ENCODE results near the gene JMJD8.

JMJD8 gene

DNA sequence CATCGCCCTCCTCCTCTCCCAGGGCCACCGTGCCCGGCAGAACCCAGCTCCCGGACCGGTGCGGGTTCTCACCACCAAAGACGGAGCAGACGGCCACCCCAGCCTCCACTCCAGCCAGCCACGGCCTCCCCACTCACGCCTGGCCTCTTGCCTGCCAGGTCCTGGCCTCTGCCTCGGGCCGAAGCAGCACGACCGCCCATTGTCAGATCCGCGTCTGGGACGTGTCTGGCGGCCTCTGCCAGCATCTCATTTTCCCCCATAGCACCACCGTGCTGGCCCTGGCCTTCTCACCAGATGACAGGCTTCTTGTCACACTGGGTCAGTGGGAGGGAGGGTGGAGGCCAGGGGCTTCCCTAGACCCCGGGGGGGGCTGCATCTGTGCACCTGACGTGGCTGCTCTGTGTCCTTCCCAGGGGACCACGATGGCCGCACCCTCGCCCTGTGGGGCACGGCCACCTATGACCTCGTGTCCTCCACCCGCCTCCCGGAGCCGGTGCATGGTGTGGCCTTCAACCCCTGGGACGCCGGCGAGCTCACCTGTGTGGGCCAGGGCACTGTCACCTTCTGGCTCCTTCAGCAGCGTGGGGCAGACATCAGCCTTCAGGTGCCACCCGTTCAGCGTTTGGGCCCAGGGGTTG is 22.8 kb downstream of the JMJD8 start:
- DNase-seq, result peak; percentile 50

DNA sequence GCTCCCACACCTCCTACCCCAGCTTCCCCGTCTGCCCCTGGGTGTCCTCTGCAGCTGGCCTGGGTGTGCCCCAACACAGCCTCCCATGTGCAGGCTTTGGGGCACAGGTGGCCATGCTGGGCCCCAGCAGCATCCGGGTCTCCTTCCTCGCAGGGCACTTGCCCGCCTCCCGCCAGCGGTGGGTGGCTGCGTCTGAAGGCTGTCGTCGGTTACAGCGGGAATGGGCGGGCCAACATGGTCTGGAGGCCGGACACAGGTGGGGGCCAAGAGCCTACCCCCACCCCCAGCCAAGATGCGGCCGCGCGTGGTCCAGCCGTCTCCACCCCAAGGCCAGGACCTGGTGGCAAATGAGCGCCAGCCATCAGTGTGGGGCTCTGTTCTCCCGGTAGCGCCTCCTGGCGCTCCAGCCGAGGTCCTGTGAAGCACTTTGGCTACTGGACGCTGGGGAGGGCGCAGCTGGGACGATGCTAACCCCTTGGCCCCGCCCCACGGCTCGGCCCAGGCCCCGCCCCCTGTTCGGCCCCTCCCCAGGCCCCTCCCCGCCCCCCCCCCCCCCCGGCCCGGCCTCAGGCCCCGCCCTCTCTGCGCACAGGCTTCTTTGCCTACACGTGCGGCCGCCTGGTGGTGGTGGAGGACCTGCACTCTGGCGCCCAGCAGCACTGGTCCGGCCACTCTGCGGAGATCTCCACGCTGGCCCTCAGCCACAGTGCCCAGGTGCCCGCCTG is 23.5 kb downstream of the JMJD8 start:
- DNase-seq, result peak; percentile 61

- no peak for DNase-seq
Observed at GRCh38 chr16:660132-660458, 24.0 kb downstream of the JMJD8 start.

DNA sequence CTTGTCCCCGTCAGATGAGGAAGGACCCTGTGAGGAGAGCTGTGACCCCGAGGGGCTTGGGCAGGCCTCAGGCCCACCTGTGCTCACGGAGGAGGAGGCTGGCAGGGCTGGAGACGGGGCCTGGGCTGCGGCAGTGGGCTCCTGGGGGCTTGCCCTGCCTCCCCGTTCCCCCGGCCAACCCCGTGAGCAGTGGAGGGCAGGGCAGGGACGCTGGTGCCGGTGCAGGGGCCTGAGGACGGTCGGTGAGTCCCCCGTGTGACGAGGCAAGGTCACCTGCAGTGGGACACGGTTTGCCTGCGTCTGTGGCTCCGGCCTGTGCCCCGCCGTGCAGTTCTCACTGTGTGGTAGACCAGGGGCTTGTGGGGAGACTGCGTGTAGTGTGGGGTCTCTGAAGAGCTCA is 24.5 kb downstream of the JMJD8 start:
- DNase-seq, result no peak

DNA sequence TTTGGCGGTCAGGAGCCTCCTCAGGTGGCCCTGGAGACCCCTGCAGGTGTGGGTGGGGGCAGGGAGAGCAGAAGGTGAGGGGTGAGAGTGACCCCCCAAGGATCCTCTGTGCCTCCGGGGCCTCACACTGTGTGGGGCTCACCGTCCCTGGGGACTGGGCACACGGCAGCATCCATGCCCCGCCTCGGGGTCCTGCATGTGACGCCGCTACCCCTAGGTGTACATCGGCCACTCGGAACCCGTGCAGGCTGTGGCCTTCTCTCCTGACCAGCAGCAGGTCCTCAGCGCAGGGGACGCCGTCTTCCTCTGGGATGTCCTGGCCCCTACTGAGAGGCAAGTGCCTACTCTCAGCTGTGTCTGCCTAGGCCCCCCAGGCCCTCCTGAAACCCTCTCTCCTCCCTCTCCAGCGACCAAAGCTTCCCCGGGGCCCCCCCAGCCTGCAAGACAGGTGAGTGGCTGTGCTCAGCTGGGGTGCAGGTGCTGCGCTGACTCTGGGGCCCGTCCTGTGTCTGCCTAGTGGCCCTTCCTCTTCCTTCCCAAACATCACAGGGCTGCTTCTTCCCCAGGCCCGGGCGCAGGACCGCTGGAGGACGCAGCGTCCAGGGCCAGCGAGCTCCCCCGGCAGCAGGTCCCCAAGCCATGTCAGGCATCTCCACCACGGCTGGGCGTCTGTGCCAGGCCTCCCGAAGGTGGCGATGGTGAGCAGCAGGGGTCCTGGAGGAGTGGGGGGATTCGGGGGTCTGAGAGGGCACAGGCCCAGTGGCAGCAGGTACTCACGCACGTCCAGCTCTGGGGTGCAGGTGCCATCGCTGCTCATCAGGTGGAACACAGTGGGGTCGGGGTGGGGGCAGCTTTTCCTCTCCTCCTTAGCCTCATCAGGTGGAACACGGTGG is 25.2 kb downstream of the JMJD8 start:
- no peak for DNase-seq

- no peak for DNase-seq
Observed at GRCh38 chr16:657487-657886, 26.6 kb downstream of the JMJD8 start.

- no peak for DNase-seq
Observed at GRCh38 chr16:654034-654433, 30.1 kb downstream of the JMJD8 start.

DNA sequence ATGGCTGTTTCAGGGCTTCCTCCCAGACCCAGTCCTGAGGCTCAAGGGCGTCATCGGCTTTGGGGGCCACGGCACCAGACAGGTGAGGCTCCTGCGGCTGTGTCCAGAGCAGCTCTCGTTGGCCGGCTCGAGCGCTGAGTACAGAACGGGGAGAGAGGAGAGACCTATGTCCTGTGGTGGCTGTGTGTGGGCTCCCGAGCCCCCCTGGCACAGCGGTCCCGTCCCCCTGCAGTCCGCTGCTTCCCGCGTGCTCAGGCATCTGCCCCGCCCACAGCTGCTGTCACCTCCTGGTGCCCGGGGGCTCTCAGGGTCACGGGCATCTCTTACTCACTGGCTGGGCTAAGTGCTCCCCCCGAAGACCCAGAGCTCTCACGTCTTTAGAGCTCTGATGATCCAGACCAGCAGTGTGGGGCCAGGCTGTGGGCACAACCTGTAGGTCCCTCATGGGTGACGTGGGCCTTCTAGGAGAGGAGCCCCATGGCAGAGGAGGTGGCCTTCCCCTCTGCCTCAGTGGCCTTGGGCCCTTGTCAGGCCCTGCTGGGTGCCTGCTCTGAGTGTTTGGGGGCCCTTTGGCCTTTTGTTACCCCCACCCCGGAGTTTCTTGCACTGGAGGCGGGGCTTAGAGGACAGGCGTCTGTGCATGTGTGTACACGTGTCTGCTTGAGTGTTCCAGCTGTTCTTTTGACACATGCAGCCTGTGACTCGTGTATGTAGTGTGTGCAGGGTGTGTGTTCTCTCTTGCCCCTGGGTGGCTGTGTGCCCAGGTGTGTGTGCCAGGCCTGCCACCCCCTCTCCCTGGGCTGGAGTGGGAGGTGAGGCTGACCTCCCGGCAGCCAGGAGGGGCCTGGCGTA is 31.5 kb downstream of the JMJD8 start:
- no peak for DNase-seq

DNA sequence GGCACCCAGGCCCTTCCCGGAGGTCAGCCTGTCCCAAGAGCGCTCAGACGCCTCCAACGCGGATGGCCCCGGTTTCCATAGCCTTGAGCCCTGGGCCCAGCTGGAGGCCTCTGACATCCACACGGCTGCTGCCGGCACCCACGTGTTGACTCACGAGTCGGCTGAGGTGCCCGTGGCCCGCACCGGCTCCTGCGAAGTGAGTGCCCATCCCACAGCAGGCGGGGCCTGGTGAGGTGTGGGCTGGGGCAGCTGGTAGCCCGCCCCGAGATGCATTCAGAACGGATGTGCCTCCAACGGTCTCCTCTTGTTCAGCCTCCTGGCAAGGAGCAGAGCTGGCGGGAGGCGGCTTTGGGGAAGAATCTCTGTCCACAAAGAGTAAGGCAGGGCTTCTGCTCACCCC is 32.3 kb downstream of the JMJD8 start:
- DNase-seq, result no peak

DNA sequence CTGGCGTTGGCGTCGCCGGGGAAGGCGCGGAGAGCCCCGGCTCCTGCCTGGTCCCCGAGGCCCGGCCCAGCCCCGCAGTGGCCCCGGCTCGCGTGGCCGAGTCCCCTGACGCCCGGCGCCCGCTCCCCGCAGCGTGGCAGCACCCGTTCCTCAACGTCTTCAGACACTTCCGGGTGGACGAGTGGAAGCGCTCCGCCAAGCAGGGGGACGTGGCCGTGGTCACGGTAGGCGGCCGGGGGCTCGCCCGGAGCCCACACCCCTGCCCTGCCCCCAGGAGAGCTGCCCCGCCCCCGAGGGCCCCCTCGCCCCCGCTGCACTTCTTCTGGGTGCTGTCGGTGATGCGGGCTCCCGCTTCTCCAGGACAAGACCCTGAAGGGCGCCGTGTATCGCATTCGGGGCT is 34.5 kb downstream of the JMJD8 start:
- no peak for DNase-seq

DNA sequence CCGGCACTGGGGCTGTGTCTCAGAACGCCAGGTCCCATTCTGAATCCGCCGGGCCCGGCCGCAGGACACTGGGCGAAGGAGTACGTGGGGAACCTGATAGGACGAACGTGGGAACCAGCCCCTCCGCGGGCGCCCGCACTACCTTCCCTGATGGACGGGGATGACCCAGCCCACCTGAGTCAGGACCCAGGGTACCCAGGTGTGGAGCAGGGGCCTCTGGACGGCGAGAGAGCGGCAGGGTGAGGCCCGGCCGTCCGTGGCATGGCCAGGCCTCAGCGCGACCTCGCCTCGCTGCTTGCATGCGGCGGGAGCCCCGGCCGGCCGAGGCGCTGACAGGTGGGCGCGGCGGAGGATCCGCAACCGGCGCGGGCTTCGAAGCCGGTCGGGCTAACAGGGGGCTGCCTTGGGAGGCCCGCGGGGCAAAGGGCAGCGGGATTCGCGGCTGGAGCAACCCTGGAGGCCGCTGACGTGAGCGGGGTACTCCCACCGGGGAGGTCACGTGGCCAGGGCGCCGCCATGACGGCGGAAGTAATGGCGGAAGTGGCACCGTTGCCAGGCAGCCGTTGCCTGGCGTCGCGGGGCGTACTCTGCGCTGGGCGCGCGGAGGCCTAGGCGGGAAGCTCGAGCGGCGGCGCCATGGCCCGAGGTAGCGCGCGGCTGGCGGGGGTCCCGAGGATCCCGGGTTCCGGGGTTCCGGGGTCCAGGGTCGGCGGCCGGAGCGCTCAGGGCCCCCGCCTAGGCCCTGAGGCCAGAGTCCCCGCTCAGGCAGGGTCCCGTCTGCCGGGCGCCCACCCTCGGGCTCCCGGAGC is 35.1 kb downstream of the JMJD8 start, which contains the start of gene WDR90:
TSS of gene WDR90 (plus strand) at position 585 of the 809 bp plus-strand sequence. CDS start at position 637, 52 bp downstream.
- DNase-seq, result peak; percentile 93

- DNase-seq, result no peak
Observed at GRCh38 chr16:648071-648780, 35.9 kb downstream of the JMJD8 start.

DNA sequence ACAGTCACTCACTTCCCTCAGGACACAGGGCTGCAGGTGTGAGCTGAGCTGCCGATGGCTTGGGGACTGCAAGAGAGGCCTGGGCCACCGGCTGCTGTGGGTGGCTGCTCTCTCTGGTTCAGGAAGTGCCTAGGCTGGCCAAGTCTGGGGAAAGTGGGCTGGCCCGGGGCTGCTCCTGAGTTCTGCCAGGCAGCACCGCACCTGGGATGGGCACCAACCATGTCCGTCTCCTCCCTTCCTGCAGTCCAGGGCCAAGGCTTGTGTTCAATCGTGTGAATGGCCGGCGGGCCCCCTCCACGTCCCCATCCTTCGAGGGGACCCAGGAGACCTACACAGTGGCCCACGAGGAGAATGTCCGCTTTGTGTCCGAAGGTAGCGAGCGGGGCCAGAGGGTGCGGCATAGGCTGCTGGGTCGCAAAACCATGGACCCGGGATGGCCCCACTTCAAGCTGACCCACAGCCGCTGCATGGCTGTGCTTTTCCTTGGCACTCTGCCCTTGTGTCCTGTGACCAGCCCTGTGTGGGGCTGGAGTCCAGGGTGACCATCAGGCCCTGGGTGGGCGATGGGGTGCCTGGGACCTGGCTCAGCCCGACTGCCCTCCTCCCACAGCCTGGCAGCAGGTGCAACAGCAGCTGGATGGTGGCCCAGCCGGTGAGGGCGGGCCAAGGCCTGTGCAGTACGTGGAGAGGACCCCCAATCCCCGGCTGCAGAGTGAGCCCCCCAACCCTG is 36.8 kb downstream of the JMJD8 start:
- DNase-seq, result no peak

- no peak for DNase-seq
Observed at GRCh38 chr16:646679-647172, 37.4 kb downstream of the JMJD8 start.

- no peak for DNase-seq
Observed at GRCh38 chr16:645852-646678, 38.1 kb downstream of the JMJD8 start.

DNA sequence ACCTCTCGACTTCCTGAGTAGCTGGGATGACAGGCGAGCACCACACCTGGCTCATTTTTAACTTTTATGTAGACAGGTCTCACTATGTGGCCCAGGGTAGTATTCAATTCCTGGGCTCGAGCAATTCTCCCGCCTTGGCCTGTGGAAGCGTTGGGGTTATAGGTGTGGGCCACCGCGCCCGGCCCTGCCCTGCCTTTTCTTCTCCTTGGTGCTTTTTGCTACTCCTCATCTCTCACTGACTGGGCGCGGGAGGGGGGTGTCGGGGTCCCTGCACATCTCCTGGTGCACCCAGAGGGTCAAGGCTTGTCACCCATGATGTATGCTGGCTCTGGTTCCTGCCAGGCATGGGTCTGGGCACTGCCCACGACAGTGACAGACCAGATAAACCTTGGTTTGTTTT is 39.6 kb downstream of the JMJD8 start:
- DNase-seq, result no peak

GRCh38 chr16:643050-643368 is 41.1 kb downstream of the JMJD8 start:
- no peak for DNase-seq

DNA sequence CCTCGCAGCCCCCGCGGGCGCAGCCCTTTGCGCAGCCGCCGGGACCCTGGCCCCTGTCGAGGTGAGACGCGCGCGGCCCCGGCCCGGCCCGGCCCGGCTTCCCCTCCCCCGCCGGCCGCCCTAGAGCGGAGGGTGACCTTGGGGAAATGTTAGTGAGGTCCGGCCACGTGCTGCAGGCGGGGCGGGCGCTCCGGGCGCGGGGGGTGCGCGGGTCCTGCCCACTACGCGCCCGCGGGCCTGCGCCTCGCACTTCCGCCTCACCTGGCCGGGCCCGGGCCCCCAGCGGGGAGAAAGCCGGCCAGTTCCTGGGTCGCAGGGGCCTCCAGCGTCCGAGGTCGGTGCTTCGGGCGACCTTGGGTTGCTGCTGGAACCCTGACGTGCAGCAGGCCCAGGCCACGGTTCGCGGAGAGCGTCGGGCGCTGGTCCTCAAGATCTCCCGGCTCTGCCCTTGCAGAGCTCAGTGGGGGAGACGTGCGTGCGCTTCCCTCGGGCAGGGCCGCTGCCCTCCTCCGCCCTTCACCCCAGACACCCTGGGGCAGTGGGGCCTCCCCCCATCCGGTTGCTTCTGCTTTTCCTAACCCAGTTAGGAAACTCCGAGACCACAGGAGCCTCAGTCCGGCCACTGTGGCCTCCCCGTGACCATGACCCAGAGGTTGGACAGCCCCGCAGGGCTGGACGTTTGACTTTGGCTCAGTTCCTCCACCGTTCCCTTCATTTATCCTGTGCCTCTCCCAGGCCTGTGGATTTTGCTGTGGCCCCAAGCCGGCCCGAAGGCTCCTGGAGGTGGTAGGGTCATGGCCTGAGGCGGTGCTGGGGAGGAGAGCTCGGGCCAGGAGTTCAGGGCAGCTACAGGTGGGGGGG is 41.7 kb downstream of the JMJD8 start:
- DNase-seq, result peak; percentile 66
